Ovary (tissue), 3 donors: Measurements from ENCODE around the gene CPD.

ENCODE experiments used
- EP300 ChIP-seq: sonication (generic); formaldehyde crosslinking; IDR thresholded peaks from one replicate; pipeline ENCODE4 v1.6.1; 2017; ENCODE audit warnings: antibody characterized with exemption
- POLR2A ChIP-seq: fragments of 450-650 bp; IDR thresholded peaks from one replicate; pipeline ENCODE4 v1.6.1; 2017; ENCODE audit warnings: antibody characterized with exemption, mild to moderate bottlenecking, moderate library complexity
- TF ChIP-seq, protein P1 (sequence below), 3 donors: fragments of 450-650 bp in 2 of 3; fragments of 200-600 bp in 1 of 3; IDR thresholded peaks; one replicate each; pipeline versions ENCODE4 v1.5.1 to v1.8.0; 2016 to 2022; ENCODE audit warnings: antibody characterized with exemption in 3 of 3, mild to moderate bottlenecking in 1 of 3
- donor health status: DM: no; HTN: no; CAD: no.

DNA sequence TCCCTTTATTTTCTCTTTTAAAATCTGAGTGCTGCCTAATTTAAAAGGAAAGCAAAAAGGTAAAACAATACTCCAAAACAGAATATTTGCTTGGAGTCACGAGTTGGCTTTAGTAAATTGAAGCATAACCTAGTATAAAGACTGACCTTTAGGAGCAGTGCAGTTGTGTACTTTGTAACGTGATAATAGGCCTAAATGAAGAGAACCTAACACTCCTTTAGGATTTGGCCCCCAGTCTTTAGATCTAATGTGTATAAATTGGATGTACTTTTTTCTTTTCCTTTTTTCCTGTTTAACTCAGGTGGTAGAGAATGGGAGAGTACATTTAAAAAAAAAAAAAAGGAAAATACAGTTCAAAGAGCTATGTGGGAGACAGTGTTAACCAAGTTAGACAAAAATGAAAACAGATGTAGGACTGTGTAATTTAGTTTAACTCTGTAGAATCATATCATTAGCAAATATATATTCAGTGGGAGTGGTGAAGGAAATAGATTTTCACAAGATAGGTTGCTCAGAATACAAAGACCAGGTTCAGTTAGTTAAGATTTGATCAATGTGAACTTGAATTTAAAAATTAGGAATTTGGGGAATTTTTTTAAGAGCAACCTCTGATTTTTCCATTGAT lies 16.8 kb downstream of the CPD start:
- TF ChIP-seq, protein P1, sequence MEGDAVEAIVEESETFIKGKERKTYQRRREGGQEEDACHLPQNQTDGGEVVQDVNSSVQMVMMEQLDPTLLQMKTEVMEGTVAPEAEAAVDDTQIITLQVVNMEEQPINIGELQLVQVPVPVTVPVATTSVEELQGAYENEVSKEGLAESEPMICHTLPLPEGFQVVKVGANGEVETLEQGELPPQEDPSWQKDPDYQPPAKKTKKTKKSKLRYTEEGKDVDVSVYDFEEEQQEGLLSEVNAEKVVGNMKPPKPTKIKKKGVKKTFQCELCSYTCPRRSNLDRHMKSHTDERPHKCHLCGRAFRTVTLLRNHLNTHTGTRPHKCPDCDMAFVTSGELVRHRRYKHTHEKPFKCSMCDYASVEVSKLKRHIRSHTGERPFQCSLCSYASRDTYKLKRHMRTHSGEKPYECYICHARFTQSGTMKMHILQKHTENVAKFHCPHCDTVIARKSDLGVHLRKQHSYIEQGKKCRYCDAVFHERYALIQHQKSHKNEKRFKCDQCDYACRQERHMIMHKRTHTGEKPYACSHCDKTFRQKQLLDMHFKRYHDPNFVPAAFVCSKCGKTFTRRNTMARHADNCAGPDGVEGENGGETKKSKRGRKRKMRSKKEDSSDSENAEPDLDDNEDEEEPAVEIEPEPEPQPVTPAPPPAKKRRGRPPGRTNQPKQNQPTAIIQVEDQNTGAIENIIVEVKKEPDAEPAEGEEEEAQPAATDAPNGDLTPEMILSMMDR (IDR thresholded peaks at IDR 0.05) = no peak
- no peak for TF ChIP-seq POLR2A
- TF ChIP-seq EP300 = no peak
